ENCODE data around the gene ELMO1.

ELMO1 gene

GRCh38 chr7:37429435-37429791 is 19.3 kb downstream of the ELMO1 start:
- DNase-seq: no peak

GRCh38 chr7:37428681-37429434 is 19.8 kb downstream of the ELMO1 start:
- no peak for DNase-seq

- DNase-seq: no peak
Measured at GRCh38 chr7:37427276-37427940, 21.3 kb downstream of the ELMO1 start.

GRCh38 chr7:37425498-37425897 is 23.2 kb downstream of the ELMO1 start:
- no peak for DNase-seq

GRCh38 chr7:37424995-37425394 is 23.7 kb downstream of the ELMO1 start:
- DNase-seq: no peak

GRCh38 chr7:37424521-37424920 is 24.1 kb downstream of the ELMO1 start:
- no peak for DNase-seq

GRCh38 chr7:37421861-37422500 is 26.7 kb downstream of the ELMO1 start:
- DNase-seq: no peak

GRCh38 chr7:37420946-37421695 is 27.5 kb downstream of the ELMO1 start:
- DNase-seq: no peak

GRCh38 chr7:37419496-37419895 is 29.2 kb downstream of the ELMO1 start:
- no peak for DNase-seq

- DNase-seq: no peak
Measured at GRCh38 chr7:37418381-37418780, 30.3 kb downstream of the ELMO1 start.

- no peak for DNase-seq
Measured at GRCh38 chr7:37417107-37417474, 31.6 kb downstream of the ELMO1 start.

GRCh38 chr7:37416378-37417106 is 32.1 kb downstream of the ELMO1 start:
- no peak for DNase-seq

GRCh38 chr7:37415629-37416028 is 33.0 kb downstream of the ELMO1 start:
- DNase-seq: no peak

- no peak for DNase-seq
Measured at GRCh38 chr7:37414352-37414983, 34.2 kb downstream of the ELMO1 start.

GRCh38 chr7:37411444-37412034 is 37.1 kb downstream of the ELMO1 start:
- DNase-seq: no peak

- DNase-seq: no peak
Measured at GRCh38 chr7:37410305-37411229, 38.1 kb downstream of the ELMO1 start.

GRCh38 chr7:37409461-37409860 is 39.2 kb downstream of the ELMO1 start:
- no peak for DNase-seq

- peak; percentile 69 for DNase-seq
Measured at GRCh38 chr7:37408291-37409228, 40.1 kb downstream of the ELMO1 start.

- peak; percentile 81 for DNase-seq
Measured at GRCh38 chr7:37405603-37406122, 43.0 kb downstream of the ELMO1 start.
